Astrocyte of the spinal cord (primary cell): ENCODE results near the gene CHRD.

Experiments
- DNase-seq: peaks from one replicate; pipeline ENCODE4 v3.0.0; 2011; ENCODE audit warnings: low read depth, low spot score
- H3K4me3 ChIP-seq: 2 replicates; pipeline ENCODE4 v1.5.1; 2011; ENCODE audit warnings: low read depth, mild to moderate bottlenecking, low read length, moderate library complexity
- CTCF ChIP-seq: IDR thresholded peaks from 2 replicates; pipeline ENCODE4 v1.5.1; 2012; ENCODE audit warnings: low read depth, mild to moderate bottlenecking, low read length, inconsistent platforms
- in situ Hi-C: cut with HindIII; loops from 2 replicates; pipeline ENCODE4 v1.10.0; 2017; ENCODE audit warnings: low sequenced_read_pairs

The CHRD gene

DNA sequence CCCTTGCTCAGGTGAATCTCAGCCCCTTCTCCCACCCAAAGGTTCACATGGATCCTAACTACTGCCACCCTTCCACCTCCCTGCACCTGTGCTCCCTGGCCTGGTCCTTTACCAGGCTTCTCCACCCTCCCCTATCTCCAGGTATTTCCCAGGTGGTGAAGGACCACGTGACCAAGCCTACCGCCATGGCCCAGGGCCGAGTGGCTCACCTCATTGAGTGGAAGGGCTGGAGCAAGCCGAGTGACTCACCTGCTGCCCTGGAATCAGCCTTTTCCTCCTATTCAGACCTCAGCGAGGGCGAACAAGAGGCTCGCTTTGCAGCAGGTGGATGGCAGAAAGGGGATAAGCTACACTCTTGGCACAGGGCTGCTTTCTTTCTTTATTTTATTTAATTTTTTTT lies 37.9 kb upstream of the CHRD start:
- no peak for DNase-seq
- H3K4me3 ChIP-seq: no peak overlapping the region
- TF ChIP-seq CTCF: no peak
- in situ Hi-C loops: no loop called here

DNA sequence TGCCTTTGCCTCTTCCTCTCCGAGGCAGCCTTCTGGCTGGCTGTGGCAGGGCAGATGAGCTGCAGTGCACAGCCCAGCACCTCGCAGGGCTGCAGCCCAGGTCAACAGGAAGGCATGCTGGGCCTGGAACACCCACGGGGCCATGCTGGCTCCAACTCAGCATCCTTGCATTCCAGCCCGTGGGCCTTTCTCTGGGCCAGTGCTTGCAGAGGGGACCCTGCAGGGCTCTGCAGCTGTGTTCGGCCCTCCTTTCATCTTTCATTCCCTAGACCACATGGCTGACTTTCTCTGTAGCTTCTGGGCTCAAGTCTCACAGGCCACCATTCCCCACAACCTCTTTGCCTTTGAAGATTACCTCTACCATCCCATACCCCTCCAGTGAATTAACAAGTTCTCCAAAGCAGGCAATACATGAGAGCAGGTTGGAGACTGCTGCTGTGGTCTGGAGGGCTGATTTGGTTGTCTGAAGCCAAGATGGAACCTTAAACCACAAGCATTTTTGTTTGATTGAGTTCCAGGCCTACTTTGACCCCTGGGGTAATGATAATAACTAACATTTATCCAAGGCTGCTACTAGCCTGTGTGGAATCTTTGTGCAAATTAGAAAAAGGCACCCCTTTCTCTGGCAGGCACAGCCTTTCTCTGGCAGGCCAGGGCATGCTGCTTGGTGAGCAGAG lies 36.5 kb upstream of the CHRD start:
- DNase-seq: peak; percentile 75
- in situ Hi-C loops: no loop called here
- TF ChIP-seq CTCF: no peak
- H3K4me3 ChIP-seq: no peak overlapping the region

DNA sequence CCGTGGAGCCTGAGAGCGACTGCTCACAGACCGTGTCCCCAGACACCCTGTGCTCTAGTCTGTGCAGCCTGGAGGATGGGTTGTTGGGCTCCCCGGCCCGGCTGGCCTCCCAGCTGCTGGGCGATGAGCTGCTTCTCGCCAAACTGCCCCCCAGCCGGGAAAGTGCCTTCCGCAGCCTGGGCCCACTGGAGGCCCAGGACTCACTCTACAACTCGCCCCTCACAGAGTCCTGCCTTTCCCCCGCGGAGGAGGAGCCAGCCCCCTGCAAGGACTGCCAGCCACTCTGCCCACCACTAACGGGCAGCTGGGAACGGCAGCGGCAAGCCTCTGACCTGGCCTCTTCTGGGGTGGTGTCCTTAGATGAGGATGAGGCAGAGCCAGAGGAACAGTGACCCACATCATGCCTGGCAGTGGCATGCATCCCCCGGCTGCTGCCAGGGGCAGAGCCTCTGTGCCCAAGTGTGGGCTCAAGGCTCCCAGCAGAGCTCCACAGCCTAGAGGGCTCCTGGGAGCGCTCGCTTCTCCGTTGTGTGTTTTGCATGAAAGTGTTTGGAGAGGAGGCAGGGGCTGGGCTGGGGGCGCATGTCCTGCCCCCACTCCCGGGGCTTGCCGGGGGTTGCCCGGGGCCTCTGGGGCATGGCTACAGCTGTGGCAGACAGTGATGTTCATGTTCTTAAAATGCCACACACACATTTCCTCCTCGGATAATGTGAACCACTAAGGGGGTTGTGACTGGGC lies 35.1 kb upstream of the CHRD start:
- in situ Hi-C loops: no loop called here
- no peak for TF ChIP-seq CTCF
- no peak overlapping the region for H3K4me3 ChIP-seq
- no peak for DNase-seq

- in situ Hi-C loops: no loop called here
- peak; percentile 56 for TF ChIP-seq CTCF
- DNase-seq: peak; percentile 58
- H3K4me3 ChIP-seq: no peak overlapping the region
Measured at GRCh38 chr3:184345317-184346144, 34.3 kb upstream of the CHRD start.

DNA sequence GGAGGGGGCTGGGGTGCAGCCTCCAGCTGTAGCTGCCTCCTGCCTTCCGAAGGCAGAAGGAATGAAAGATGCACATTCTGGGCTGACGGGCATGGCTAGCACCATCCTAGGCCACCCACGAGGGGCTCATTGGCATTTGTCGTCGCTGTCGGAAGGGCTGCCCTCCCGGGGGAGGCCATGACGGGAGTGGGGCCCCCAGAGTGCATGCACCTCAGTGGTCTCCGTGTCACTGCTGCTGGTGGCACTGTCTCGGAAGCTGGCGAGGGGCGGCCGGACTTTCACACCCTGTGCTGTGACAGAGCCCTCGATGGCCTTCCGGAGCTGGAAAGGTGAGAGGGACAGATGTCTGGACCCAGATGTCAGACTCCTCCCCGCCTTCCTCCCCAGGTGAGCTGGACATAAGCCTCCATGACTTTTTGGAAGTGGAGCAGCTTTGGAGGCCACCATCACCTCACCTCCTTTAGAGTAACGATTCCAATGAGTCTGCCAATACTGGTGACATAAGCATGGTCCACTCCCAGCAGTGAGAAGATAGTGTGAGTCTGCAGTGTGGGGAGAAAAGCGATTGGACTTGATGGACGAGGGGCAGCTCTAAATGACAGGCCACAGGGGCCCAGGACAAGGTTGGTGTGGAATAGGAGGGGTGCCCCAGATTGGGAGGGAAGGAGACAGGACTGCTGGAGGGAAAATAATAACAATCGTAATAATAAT lies 33.2 kb upstream of the CHRD start:
- in situ Hi-C loops: no loop called here
- no peak for TF ChIP-seq CTCF
- no peak for DNase-seq
- H3K4me3 ChIP-seq: no peak overlapping the region
